ENCODE data around the gene ADCY1. TPM values are rescaled to one million over a fixed set of nuclear protein-coding genes. Genes with fewer than 3 reads are reported as not detected.
A peak's percentile ranks its signal among the peaks of the same experiment; 100 is the strongest.

Gene ADCY1
- total RNA-seq, 2 donors from 2014 or later: 1.1 TPM

DNA sequence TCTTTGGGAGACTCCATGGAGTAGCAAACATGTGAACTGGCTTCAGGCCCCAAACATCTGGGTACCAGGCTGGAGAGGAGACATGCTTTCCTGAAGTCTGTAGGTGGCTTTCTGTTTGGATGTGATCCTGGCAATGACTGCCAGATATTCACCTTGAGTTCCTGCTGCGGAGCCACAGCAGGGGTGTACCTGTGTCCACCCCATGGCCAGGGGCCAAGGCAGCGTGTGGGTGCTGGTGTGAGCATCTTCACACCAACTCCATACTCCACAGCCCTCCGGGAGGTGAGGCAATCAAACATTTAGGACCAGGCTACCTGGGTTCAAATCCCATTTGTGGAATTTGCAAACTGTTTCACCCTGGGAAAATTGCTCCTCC lies 113.0 kb downstream of the ADCY1 start:
- peak; percentile 9 for DNase-seq
- Histone ChIP-seq H3K27me3 (no peaks in the 10 kb centered on the region), H3K27ac (no peak overlapping the region), H3K4me1 (peaks cover 8% of the 10 kb centered on the region), H3K4me3 (no peak overlapping the region), H3K9me3 (no peaks in the 10 kb centered on the region), H3K36me3 (no peaks in the 10 kb centered on the region), H3K9ac (ENCODE audit: low read depth in 2 of 2, low read length in 2 of 2) (no peak overlapping the region)
- TF ChIP-seq, protein P1, sequence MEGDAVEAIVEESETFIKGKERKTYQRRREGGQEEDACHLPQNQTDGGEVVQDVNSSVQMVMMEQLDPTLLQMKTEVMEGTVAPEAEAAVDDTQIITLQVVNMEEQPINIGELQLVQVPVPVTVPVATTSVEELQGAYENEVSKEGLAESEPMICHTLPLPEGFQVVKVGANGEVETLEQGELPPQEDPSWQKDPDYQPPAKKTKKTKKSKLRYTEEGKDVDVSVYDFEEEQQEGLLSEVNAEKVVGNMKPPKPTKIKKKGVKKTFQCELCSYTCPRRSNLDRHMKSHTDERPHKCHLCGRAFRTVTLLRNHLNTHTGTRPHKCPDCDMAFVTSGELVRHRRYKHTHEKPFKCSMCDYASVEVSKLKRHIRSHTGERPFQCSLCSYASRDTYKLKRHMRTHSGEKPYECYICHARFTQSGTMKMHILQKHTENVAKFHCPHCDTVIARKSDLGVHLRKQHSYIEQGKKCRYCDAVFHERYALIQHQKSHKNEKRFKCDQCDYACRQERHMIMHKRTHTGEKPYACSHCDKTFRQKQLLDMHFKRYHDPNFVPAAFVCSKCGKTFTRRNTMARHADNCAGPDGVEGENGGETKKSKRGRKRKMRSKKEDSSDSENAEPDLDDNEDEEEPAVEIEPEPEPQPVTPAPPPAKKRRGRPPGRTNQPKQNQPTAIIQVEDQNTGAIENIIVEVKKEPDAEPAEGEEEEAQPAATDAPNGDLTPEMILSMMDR (IDR thresholded peaks at IDR 0.05): no peak
- intact Hi-C loops (cut with DNase I): no loop called here

GRCh38 chr7:45687721-45688120 lies 113.6 kb downstream of the ADCY1 start:
- H3K9ac ChIP-seq (ENCODE audit: low read depth in 2 of 2, low read length in 2 of 2): no peak overlapping the region
- no peaks in the 10 kb centered on the region for H3K27me3 ChIP-seq
- intact Hi-C loops (cut with DNase I): no loop called here
- H3K36me3 ChIP-seq: no peaks in the 10 kb centered on the region
- TF ChIP-seq, protein P1 (IDR thresholded peaks at IDR 0.05): no peak
- no peak overlapping the region for H3K27ac ChIP-seq
- no peak overlapping the region for H3K4me3 ChIP-seq
- DNase-seq: peak; percentile 12
- H3K9me3 ChIP-seq: no peaks in the 10 kb centered on the region
- H3K4me1 ChIP-seq: peaks cover 8% of the 10 kb centered on the region

GRCh38 chr7:45688382-45688781 lies 114.2 kb downstream of the ADCY1 start:
- Histone ChIP-seq H3K9ac (ENCODE audit: low read depth in 2 of 2, low read length in 2 of 2) (no peak overlapping the region), H3K9me3 (no peaks in the 10 kb centered on the region), H3K27ac (no peak overlapping the region), H3K4me1 (peaks cover 8% of the 10 kb centered on the region), H3K4me3 (no peak overlapping the region), H3K36me3 (no peaks in the 10 kb centered on the region), H3K27me3 (no peaks in the 10 kb centered on the region)
- DNase-seq: no peak
- intact Hi-C loops (cut with DNase I): no loop called here
- TF ChIP-seq, protein P1 (IDR thresholded peaks at IDR 0.05): no peak

DNA sequence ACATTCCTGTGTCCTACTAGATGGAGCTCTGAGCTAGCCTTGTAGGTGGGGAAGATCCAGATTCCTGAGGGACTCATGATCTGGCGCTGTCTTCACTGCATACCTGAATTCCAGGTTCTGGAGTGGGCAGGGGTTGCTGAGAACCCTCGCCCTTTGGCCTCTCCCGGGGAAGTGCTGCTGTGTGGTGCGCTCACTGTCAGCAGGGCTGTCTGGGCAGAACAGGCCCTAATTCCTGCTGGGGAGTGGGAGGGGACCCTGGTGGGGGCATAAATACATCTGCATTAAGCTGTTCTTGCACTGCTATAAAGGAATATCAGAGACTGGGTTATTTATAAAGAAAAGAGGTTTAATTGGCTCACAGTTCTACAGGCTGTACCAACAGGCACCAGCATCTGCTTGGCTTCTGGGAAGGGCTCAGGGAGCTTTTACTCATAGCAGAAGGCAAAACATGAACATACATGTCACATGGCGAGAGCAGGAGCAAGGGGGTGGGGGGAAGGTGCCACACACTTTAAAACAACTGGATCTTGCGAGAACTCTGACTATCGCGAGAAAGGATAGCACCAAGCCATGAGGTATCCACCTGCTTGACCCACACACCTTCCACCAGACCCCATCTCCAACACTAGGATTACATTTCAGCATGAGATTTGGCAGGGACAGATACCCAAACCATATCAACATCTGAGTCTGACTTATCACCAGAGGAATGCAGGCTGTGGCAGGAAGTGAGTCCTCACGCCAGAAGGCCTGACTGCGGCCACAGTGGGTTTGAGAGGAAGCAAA lies 115.0 kb downstream of the ADCY1 start:
- Histone ChIP-seq H3K36me3 (no peaks in the 10 kb centered on the region), H3K4me1 (peaks cover 8% of the 10 kb centered on the region), H3K4me3 (no peak overlapping the region), H3K9ac (ENCODE audit: low read depth in 2 of 2, low read length in 2 of 2) (no peak overlapping the region), H3K27ac (no peak overlapping the region), H3K27me3 (no peaks in the 10 kb centered on the region), H3K9me3 (no peaks in the 10 kb centered on the region)
- intact Hi-C loops (cut with DNase I): no loop called here
- DNase-seq: peak; percentile 12
- TF ChIP-seq, protein P1 (IDR thresholded peaks at IDR 0.05): no peak

DNA sequence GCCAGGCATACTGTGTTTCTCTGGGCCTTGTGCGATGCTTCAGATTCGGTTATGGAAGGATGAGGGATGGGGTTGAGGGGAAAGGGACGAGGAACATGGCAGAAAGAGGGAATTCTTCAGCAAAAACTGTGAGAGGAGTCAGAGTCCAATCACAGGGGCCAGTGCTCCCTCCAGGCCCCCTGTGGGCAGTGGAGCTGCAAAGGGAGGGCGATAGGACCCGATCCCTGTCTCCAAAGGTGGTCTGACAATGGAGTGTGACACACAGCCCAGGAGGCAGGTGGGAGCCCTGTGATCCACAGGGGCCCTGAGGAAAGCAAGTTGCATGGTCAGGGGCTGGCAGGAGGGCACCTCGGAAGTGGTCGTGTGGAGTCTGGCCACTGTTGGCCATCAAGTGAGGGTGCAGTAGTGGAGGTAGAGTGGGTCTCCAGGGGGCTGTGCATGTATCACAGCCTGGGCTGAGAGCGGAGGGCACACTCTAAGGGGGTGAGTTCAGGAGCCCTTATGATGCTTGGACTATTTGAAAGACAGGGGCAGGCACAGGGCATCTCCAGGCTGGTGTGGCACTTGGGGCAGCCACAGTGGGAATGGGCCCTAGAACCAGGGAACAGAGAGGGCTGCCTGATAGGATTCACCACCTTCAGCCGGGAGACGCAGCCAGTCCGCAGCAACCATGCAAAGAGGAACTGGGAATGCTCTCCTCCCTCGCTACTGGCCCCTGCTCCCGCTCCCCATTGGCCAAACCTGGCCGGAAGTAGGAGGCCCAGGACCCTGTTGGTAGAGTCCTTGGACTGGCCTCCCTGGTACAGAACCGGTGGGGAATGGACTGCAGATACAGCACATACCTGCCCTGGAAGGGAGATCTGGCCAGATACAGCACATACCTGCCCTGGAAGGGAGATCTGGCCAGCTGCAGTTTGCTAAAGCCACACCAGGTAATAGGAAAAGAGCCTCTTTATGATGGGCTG lies 115.9 kb downstream of the ADCY1 start:
- intact Hi-C loops (cut with DNase I): no loop called here
- Histone ChIP-seq H3K36me3 (no peaks in the 10 kb centered on the region), H3K4me1 (peaks cover 8% of the 10 kb centered on the region), H3K4me3 (no peak overlapping the region), H3K9ac (ENCODE audit: low read depth in 2 of 2, low read length in 2 of 2) (no peak overlapping the region), H3K27me3 (no peaks in the 10 kb centered on the region), H3K27ac (no peak overlapping the region), H3K9me3 (no peaks in the 10 kb centered on the region)
- TF ChIP-seq, protein P1 (IDR thresholded peaks at IDR 0.05): no peak
- peak; percentile 14 for DNase-seq
